ENCODE results near the gene NUAK2. TPM values are rescaled to one million over a fixed set of nuclear protein-coding genes. Genes with fewer than 3 reads are reported as not detected.

The NUAK2 gene
- total RNA-seq, 2 donors from 2014 or later: 0.78 to 1.5 TPM

GRCh38 chr1:205269711-205270110, 51.8 kb downstream of the NUAK2 start:
- Histone ChIP-seq H3K4me3 (no peak overlapping the region), H3K27ac (no peak overlapping the region), H3K9me3 (no peaks in the 10 kb centered on the region), H3K36me3 (no peaks in the 10 kb centered on the region), H3K4me1 (ENCODE audit: control insufficient read depth in 1 of 2, low read depth in 2 of 2) (peaks cover 4 to 15% of the 10 kb centered on the region in 2 donors), H3K27me3 (replicated peaks; ENCODE audit: insufficient read depth) (no peaks in the 10 kb centered on the region)
- no peak for TF ChIP-seq CTCF (IDR thresholded peaks at IDR 0.05)
- ATAC-seq (ENCODE audit: insufficient number of reproducible peaks, low FRiP score, low read depth) (no peak), DNase-seq (ENCODE audit: low spot score) (no peak)

- no peak for TF ChIP-seq CTCF (IDR thresholded peaks at IDR 0.05)
- peaks cover 4 to 15% of the 10 kb centered on the region in 2 donors for H3K4me1 ChIP-seq (ENCODE audit: control insufficient read depth in 1 of 2, low read depth in 2 of 2)
- no peaks in the 10 kb centered on the region for H3K36me3 ChIP-seq
- H3K27me3 ChIP-seq (replicated peaks; ENCODE audit: insufficient read depth): no peaks in the 10 kb centered on the region
- H3K4me3 ChIP-seq: no peak overlapping the region
- DNase-seq (ENCODE audit: low spot score): no peak
- ATAC-seq (ENCODE audit: insufficient number of reproducible peaks, low FRiP score, low read depth): no peak
- H3K27ac ChIP-seq: no peak overlapping the region
- no peaks in the 10 kb centered on the region for H3K9me3 ChIP-seq
These were observed 52.5 kb downstream of the NUAK2 start for GRCh38 chr1:205268846-205269680.

- ATAC-seq (ENCODE audit: insufficient number of reproducible peaks, low FRiP score, low read depth) (no peak), DNase-seq (ENCODE audit: low spot score) (no peak)
- H3K4me1 ChIP-seq (ENCODE audit: control insufficient read depth in 1 of 2, low read depth in 2 of 2): peaks cover 4 to 15% of the 10 kb centered on the region in 2 donors
- H3K27ac ChIP-seq: no peak overlapping the region
- no peaks in the 10 kb centered on the region for H3K36me3 ChIP-seq
- no peak for TF ChIP-seq CTCF (IDR thresholded peaks at IDR 0.05)
- H3K27me3 ChIP-seq (replicated peaks; ENCODE audit: insufficient read depth): no peaks in the 10 kb centered on the region
- H3K9me3 ChIP-seq: no peaks in the 10 kb centered on the region
- H3K4me3 ChIP-seq: no peak overlapping the region
These were observed 54.1 kb downstream of the NUAK2 start for GRCh38 chr1:205267306-205267902.

GRCh38 chr1:205266611-205267305, 54.8 kb downstream of the NUAK2 start:
- Histone ChIP-seq H3K36me3 (no peaks in the 10 kb centered on the region), H3K9me3 (no peaks in the 10 kb centered on the region), H3K27ac (no peak overlapping the region), H3K4me1 (ENCODE audit: control insufficient read depth in 1 of 2, low read depth in 2 of 2) (peaks cover 9 to 15% of the 10 kb centered on the region in 2 donors), H3K27me3 (replicated peaks; ENCODE audit: insufficient read depth) (no peaks in the 10 kb centered on the region), H3K4me3 (no peak overlapping the region)
- no peak for ATAC-seq (ENCODE audit: insufficient number of reproducible peaks, low FRiP score, low read depth)
- DNase-seq (ENCODE audit: low spot score): no peak
- TF ChIP-seq CTCF (IDR thresholded peaks at IDR 0.05): no peak

- Histone ChIP-seq H3K4me3 (no peak overlapping the region), H3K36me3 (no peaks in the 10 kb centered on the region), H3K27ac (no peak overlapping the region), H3K27me3 (replicated peaks; ENCODE audit: insufficient read depth) (no peaks in the 10 kb centered on the region), H3K4me1 (ENCODE audit: control insufficient read depth in 1 of 2, low read depth in 2 of 2) (peaks cover 0 to 5% of the 10 kb centered on the region in 2 donors), H3K9me3 (no peaks in the 10 kb centered on the region)
- TF ChIP-seq CTCF (IDR thresholded peaks at IDR 0.05): no peak
- DNase-seq (ENCODE audit: low spot score) (no peak), ATAC-seq (ENCODE audit: insufficient number of reproducible peaks, low FRiP score, low read depth) (no peak)
These were observed 57.9 kb downstream of the NUAK2 start for GRCh38 chr1:205263580-205264190.

Data from thoracic aorta (tissue), 2 donors.